ENCODE data around the gene RAET1L. TPM values are rescaled to one million over a fixed set of nuclear protein-coding genes. Genes with fewer than 3 reads are reported as not detected.
A peak's percentile ranks its signal among the peaks of the same experiment; 100 is the strongest.

The RAET1L gene
- polyA plus RNA-seq, 1 donor from 2014 or later, result not detected

GRCh38 chr6:150057501-150057951, 32.2 kb upstream of the RAET1L start:
- Mint-ChIP-seq H3K27me3 (peaks cover 38% of the 10 kb centered on the region), H3K4me3 (no peak overlapping the region), H3K9me3 (peaks cover 0 to 3% (median 0%) of the 10 kb centered on the region in 3 donors), H3K36me3 (peaks cover 9% of the 10 kb centered on the region), H3K4me1 (peaks cover 4 to 9% (median 7%) of the 10 kb centered on the region in 3 donors), H3K27ac (no peak overlapping the region)

GRCh38 chr6:150056916-150057315, 31.6 kb upstream of the RAET1L start:
- Mint-ChIP-seq H3K4me1 (peaks cover 4 to 9% (median 7%) of the 10 kb centered on the region in 3 donors), H3K9me3 (peaks cover 0 to 5% (median 0%) of the 10 kb centered on the region in 3 donors), H3K27ac (no peak overlapping the region), H3K36me3 (peaks cover 9% of the 10 kb centered on the region), H3K27me3 (peaks cover 44% of the 10 kb centered on the region), H3K4me3 (no peak overlapping the region)

GRCh38 chr6:150056156-150056555, 30.8 kb upstream of the RAET1L start:
- Mint-ChIP-seq H3K9me3 (peaks cover 0 to 5% (median 0%) of the 10 kb centered on the region in 3 donors), H3K4me1 (peaks cover 4 to 9% (median 7%) of the 10 kb centered on the region in 3 donors), H3K4me3 (no peak overlapping the region), H3K27ac (no peak overlapping the region), H3K27me3 (peaks cover 46% of the 10 kb centered on the region), H3K36me3 (peaks cover 9% of the 10 kb centered on the region)

- Mint-ChIP-seq H3K27ac (no peak overlapping the region), H3K36me3 (peaks cover 9% of the 10 kb centered on the region), H3K27me3 (peaks cover 49% of the 10 kb centered on the region), H3K9me3 (peaks cover 0 to 5% (median 0%) of the 10 kb centered on the region in 3 donors), H3K4me1 (peaks cover under 1 to 8% (median 4%) of the 10 kb centered on the region in 3 donors), H3K4me3 (no peak overlapping the region)
These were observed 29.8 kb upstream of the RAET1L start for GRCh38 chr6:150055131-150055530.

GRCh38 chr6:150053450-150053849, 28.1 kb upstream of the RAET1L start:
- peaks cover 4% of the 10 kb centered on the region for H3K36me3 Mint-ChIP-seq
- no peak overlapping the region for H3K27ac Mint-ChIP-seq
- H3K4me3 Mint-ChIP-seq, result no peak overlapping the region
- peaks cover 48% of the 10 kb centered on the region for H3K27me3 Mint-ChIP-seq
- H3K9me3 Mint-ChIP-seq, result peaks cover 0 to 5% (median 0%) of the 10 kb centered on the region in 3 donors
- peaks cover 0 to 4% (median 0%) of the 10 kb centered on the region in 3 donors for H3K4me1 Mint-ChIP-seq

GRCh38 chr6:150050846-150051245, 25.5 kb upstream of the RAET1L start:
- Mint-ChIP-seq H3K27me3 (peaks cover 49% of the 10 kb centered on the region), H3K36me3 (peaks cover 4% of the 10 kb centered on the region), H3K27ac (no peak overlapping the region), H3K4me3 (no peak overlapping the region), H3K4me1 (peaks cover 0 to 4% (median 0%) of the 10 kb centered on the region in 3 donors), H3K9me3 (peaks cover 0 to 5% (median 0%) of the 10 kb centered on the region in 3 donors)

- peaks cover 0 to 2% (median 0%) of the 10 kb centered on the region in 3 donors for H3K9me3 Mint-ChIP-seq
- H3K4me3 Mint-ChIP-seq, result no peak overlapping the region
- H3K4me1 Mint-ChIP-seq, result no peaks in the 10 kb centered on the region
- no peak overlapping the region for H3K27ac Mint-ChIP-seq
- H3K36me3 Mint-ChIP-seq, result no peaks in the 10 kb centered on the region
- H3K27me3 Mint-ChIP-seq, result peaks cover 34% of the 10 kb centered on the region
These were observed 22.8 kb upstream of the RAET1L start for GRCh38 chr6:150048099-150048498.

- no peak overlapping the region for H3K27ac Mint-ChIP-seq
- no peaks in the 10 kb centered on the region for H3K9me3 Mint-ChIP-seq
- H3K27me3 Mint-ChIP-seq, result peaks cover 28% of the 10 kb centered on the region
- H3K4me1 Mint-ChIP-seq, result no peaks in the 10 kb centered on the region
- no peak overlapping the region for H3K4me3 Mint-ChIP-seq
- H3K36me3 Mint-ChIP-seq, result no peaks in the 10 kb centered on the region
These were observed 21.6 kb upstream of the RAET1L start for GRCh38 chr6:150046943-150047342.

- Mint-ChIP-seq H3K36me3 (no peaks in the 10 kb centered on the region), H3K4me1 (no peaks in the 10 kb centered on the region), H3K27me3 (peaks cover 36% of the 10 kb centered on the region), H3K9me3 (no peaks in the 10 kb centered on the region), H3K27ac (no peak overlapping the region), H3K4me3 (no peak overlapping the region)
These were observed 19.4 kb upstream of the RAET1L start for GRCh38 chr6:150044621-150045145.

- no peaks in the 10 kb centered on the region for H3K9me3 Mint-ChIP-seq
- no peaks in the 10 kb centered on the region for H3K4me1 Mint-ChIP-seq
- no peaks in the 10 kb centered on the region for H3K36me3 Mint-ChIP-seq
- H3K4me3 Mint-ChIP-seq, result no peak overlapping the region
- H3K27ac Mint-ChIP-seq, result no peak overlapping the region
- H3K27me3 Mint-ChIP-seq, result peaks cover 39% of the 10 kb centered on the region
These were observed 18.4 kb upstream of the RAET1L start for GRCh38 chr6:150043501-150044412.

GRCh38 chr6:150043096-150043495, 17.8 kb upstream of the RAET1L start:
- Mint-ChIP-seq H3K4me3 (no peak overlapping the region), H3K27ac (peak overlapping the region in 1 of 3 donors; percentile 33), H3K27me3 (peaks cover 42% of the 10 kb centered on the region), H3K36me3 (peaks cover 2% of the 10 kb centered on the region), H3K4me1 (peaks cover 0 to 2% (median 0%) of the 10 kb centered on the region in 3 donors), H3K9me3 (peaks cover 0 to 2% (median 0%) of the 10 kb centered on the region in 3 donors)

- peaks cover 54% of the 10 kb centered on the region for H3K27me3 Mint-ChIP-seq
- peaks cover 0 to 4% (median 0%) of the 10 kb centered on the region in 3 donors for H3K9me3 Mint-ChIP-seq
- no peak overlapping the region for H3K27ac Mint-ChIP-seq
- peak overlapping the region in 1 of 4 donors; percentile 49 for H3K4me3 Mint-ChIP-seq
- H3K4me1 Mint-ChIP-seq, result peaks cover 6 to 9% (median 7%) of the 10 kb centered on the region in 3 donors
- H3K36me3 Mint-ChIP-seq, result peaks cover 2% of the 10 kb centered on the region
These were observed 13.1 kb upstream of the RAET1L start for GRCh38 chr6:150038202-150039062.

GRCh38 chr6:150037526-150038201, 12.3 kb upstream of the RAET1L start:
- H3K36me3 Mint-ChIP-seq, result peaks cover 2% of the 10 kb centered on the region
- H3K4me1 Mint-ChIP-seq, result peaks cover 6 to 9% (median 7%) of the 10 kb centered on the region in 3 donors
- no peak overlapping the region for H3K27ac Mint-ChIP-seq
- peaks cover 0 to 4% (median 0%) of the 10 kb centered on the region in 3 donors for H3K9me3 Mint-ChIP-seq
- peaks cover 54% of the 10 kb centered on the region for H3K27me3 Mint-ChIP-seq
- H3K4me3 Mint-ChIP-seq, result peak overlapping the region in 3 of 4 donors; percentile 47 to 89 (median 72)

- peaks cover 48% of the 10 kb centered on the region for H3K27me3 Mint-ChIP-seq
- H3K4me3 Mint-ChIP-seq, result no peak overlapping the region
- peaks cover 4% of the 10 kb centered on the region for H3K36me3 Mint-ChIP-seq
- peaks cover 6 to 9% (median 7%) of the 10 kb centered on the region in 3 donors for H3K4me1 Mint-ChIP-seq
- H3K9me3 Mint-ChIP-seq, result peaks cover 0 to 4% (median 0%) of the 10 kb centered on the region in 3 donors
- H3K27ac Mint-ChIP-seq, result no peak overlapping the region
These were observed 10.7 kb upstream of the RAET1L start for GRCh38 chr6:150036081-150036480.
